Naive thymus-derived CD4-positive, alpha-beta T cell (primary cell): ENCODE results near the gene MS4A8. TPM values are rescaled to one million over a fixed set of nuclear protein-coding genes. Genes with fewer than 3 reads are reported as not detected.

ENCODE experiments used
- ATAC-seq: fragments of 150-1000 bp; cut with Tn5 transposase; 2 replicates; pipeline ENCODE4 v1.10.0; 2021; ENCODE audit warnings: mild to moderate bottlenecking, moderate library complexity
- CTCF ChIA-PET: fragments of 350-600 bp; sonication (Branson Sonifier 250); formaldehyde crosslinking; loops from one replicate; lab custom pipeline; 2021; ENCODE audit warnings: antibody characterized with exemption; lab: Charles Lee
- POLR2A ChIA-PET: fragments of 350-600 bp; sonication (Branson Sonifier 250); formaldehyde crosslinking; loops from one replicate; lab custom pipeline; 2021; ENCODE audit warnings: antibody characterized with exemption, inconsistent platforms; lab: Charles Lee
- DNase-seq, 9 donors: peaks; one replicate each; pipeline versions ENCODE4 v3.0.0 to v3.0.0-alpha.2; 2020 to 2022; ENCODE audit warnings: mixed read lengths in 1 of 9
- H3K27ac ChIP-seq: one replicate; pipeline ENCODE4 v1.7.0; 2013; ENCODE audit warnings: mild to moderate bottlenecking, low read depth, low read length, moderate library complexity
- H3K27me3 ChIP-seq, 2 donors: one replicate each; pipeline ENCODE4 v1.7.0; 2013; ENCODE audit warnings: low read length in 2 of 2, mild to moderate bottlenecking in 2 of 2, moderate library complexity in 2 of 2; ENCODE audit not compliant: control insufficient read depth in 2 of 2, insufficient read depth in 2 of 2
- H3K36me3 ChIP-seq, 3 experiments: 1 replicate in 2 of 3; 2 replicates in 1 of 3; pipeline ENCODE4 v1.7.0; 2013; ENCODE audit warnings: low read length in 3 of 3, mild to moderate bottlenecking in 3 of 3, moderate library complexity in 1 of 3; ENCODE audit not compliant: insufficient read depth in 3 of 3, control insufficient read depth in 2 of 3
- H3K4me1 ChIP-seq, 2 donors: one replicate each; pipeline ENCODE4 v1.7.0; 2013; ENCODE audit warnings: low read length in 2 of 2, mild to moderate bottlenecking in 2 of 2, moderate library complexity in 1 of 2; ENCODE audit not compliant: control insufficient read depth in 2 of 2, insufficient read depth in 2 of 2
- H3K4me3 ChIP-seq: 2 replicates; pipeline ENCODE4 v1.7.0; 2013; ENCODE audit warnings: mild to moderate bottlenecking, low read length
- H3K9me3 ChIP-seq, 3 experiments: 1 replicate in 2 of 3; 2 replicates in 1 of 3; pipeline ENCODE4 v1.7.0; 2013; ENCODE audit warnings: low read length in 3 of 3; ENCODE audit not compliant: control insufficient read depth in 2 of 3
- H3K27ac Mint-ChIP-seq, 9 donors: one replicate each; pipeline ENCODE4 v1.8.0; 2020 to 2022; ENCODE audit warnings: mixed read lengths in 9 of 9, mild to moderate bottlenecking in 8 of 9, moderate library complexity in 5 of 9, inconsistent platforms in 2 of 9
- H3K27me3 Mint-ChIP-seq, 5 donors: one replicate each; pipeline ENCODE4 v1.8.0; 2021 to 2022; ENCODE audit warnings: mixed read lengths in 5 of 5, mild to moderate bottlenecking in 1 of 5
- H3K36me3 Mint-ChIP-seq, 5 donors: one replicate each; pipeline ENCODE4 v1.8.0; 2020 to 2022; ENCODE audit warnings: mixed read lengths in 5 of 5, mild to moderate bottlenecking in 3 of 5, inconsistent platforms in 1 of 5
- H3K4me1 Mint-ChIP-seq, 7 donors: one replicate each; pipeline ENCODE4 v1.8.0; 2020 to 2022; ENCODE audit warnings: mixed read lengths in 7 of 7, mild to moderate bottlenecking in 3 of 7, inconsistent platforms in 1 of 7
- H3K4me3 Mint-ChIP-seq, 10 donors: one replicate each; pipeline ENCODE4 v1.8.0; 2020 to 2022; ENCODE audit warnings: mild to moderate bottlenecking in 10 of 10, mixed read lengths in 10 of 10, moderate library complexity in 6 of 10, inconsistent platforms in 2 of 10
- H3K9me3 Mint-ChIP-seq, 11 donors: one replicate each; pipeline ENCODE4 v1.8.0; 2020 to 2022; ENCODE audit warnings: mixed read lengths in 11 of 11, mild to moderate bottlenecking in 4 of 11, inconsistent platforms in 1 of 11, moderate library complexity in 1 of 11
- intact Hi-C, 2 donors: fragments of 100-400 bp; cut with micrococcal nuclease; formaldehyde crosslinking; loops; one replicate each; pipeline ENCODE4 v1.15.1; 2023
- polyA plus RNA-seq, 2 donors: library from polyadenylated mRNA; unstranded; fragments of 300-500 nt; fragmentation: Illumina TruSeq; gene quantifications; one replicate each; pipeline ENCODE4 v1.2.3, GENCODE V29; 2021
- total RNA-seq, 6 experiments: library from RNA in 5 of 6; stranded (reverse) in 5 of 6; gene quantifications; 1 replicate in 5 of 6; 2 replicates in 1 of 6; pipeline ENCODE4 v1.2.3 and lab custom pipeline; 2021 to 2026

Gene MS4A8
- total and polyA plus RNA-seq, 7 experiments from 2014 or later, result not detected

DNA sequence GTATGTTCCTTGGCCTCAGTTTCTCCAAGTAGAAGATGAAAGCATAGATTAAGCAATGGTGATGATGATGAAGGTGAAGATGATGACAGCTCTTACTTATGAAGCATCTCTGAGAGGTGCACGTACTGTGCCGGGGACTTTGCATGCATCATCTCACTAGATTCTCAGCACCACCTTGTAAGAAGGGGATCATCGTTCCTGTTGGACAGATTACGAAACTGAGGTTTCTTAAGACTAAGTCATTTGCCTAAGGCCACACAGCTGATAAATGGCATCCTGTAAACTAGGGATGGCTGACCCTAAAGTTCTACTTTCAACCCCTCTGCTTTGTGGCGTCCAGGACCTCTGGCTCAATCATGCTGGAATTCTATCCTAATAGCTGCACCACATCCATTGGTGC, 65.9 kb downstream of the MS4A8 start:
- DNase-seq, result no peak
- Mint-ChIP-seq H3K27me3 (peaks cover 20 to 35% (median 27%) of the 10 kb centered on the region in 5 donors), H3K4me3 (no peak overlapping the region), H3K27ac (no peak overlapping the region), H3K36me3 (no peaks in the 10 kb centered on the region), H3K4me1 (peaks cover 0 to 6% (median 0%) of the 10 kb centered on the region in 7 donors), H3K9me3 (no peaks in the 10 kb centered on the region)
- no peaks in the 10 kb centered on the region for H3K9me3 ChIP-seq
- no peaks in the 10 kb centered on the region for H3K4me1 ChIP-seq
- no peak for ATAC-seq
- intact Hi-C loops, result no loop called here
- ChIA-PET POLR2A (no interaction called here), CTCF (no interaction called here)
- no peak overlapping the region for H3K4me3 ChIP-seq
- no peaks in the 10 kb centered on the region for H3K36me3 ChIP-seq
- H3K27me3 ChIP-seq, result no peaks in the 10 kb centered on the region
- H3K27ac ChIP-seq, result no peak overlapping the region

Other genes with a start within 250 kb of the MS4A8 start
- gene MS4A1, start 243.8 kb upstream of the MS4A8 start, total RNA-seq, result 10 to 100 TPM in 1 of 5 experiments, 1 to 10 TPM in 3, not detected in 1; 1.4 to 22.1 (median 1.6) TPM
- 1 to 10 TPM in 1 of 2 donors, under 1 TPM in 1; 0.92 to 1.2 TPM for gene MS4A1, start 243.8 kb upstream of the MS4A8 start, polyA plus RNA-seq
- not detected for gene MS4A12, start 206.8 kb upstream of the MS4A8 start, total RNA-seq
- not detected for gene MS4A12, start 206.8 kb upstream of the MS4A8 start, polyA plus RNA-seq
- gene MS4A13, start 184.2 kb upstream of the MS4A8 start, total RNA-seq, result not detected
- not detected for gene MS4A13, start 184.2 kb upstream of the MS4A8 start, polyA plus RNA-seq
- gene MS4A18, start 25.1 kb downstream of the MS4A8 start, total RNA-seq, result not detected
- gene MS4A18, start 25.1 kb downstream of the MS4A8 start, polyA plus RNA-seq, result not detected
- not detected for gene MS4A15, start 57.3 kb downstream of the MS4A8 start, total RNA-seq
- not detected for gene MS4A15, start 57.3 kb downstream of the MS4A8 start, polyA plus RNA-seq
- not detected for gene MS4A10, start 85.7 kb downstream of the MS4A8 start, total RNA-seq
- gene MS4A10, start 85.7 kb downstream of the MS4A8 start, polyA plus RNA-seq, result not detected
- 10 to 100 TPM in 4 of 5 experiments, 1 to 10 TPM in 1; 9.1 to 26.2 (median 11.6) TPM for gene CCDC86, start 142.5 kb downstream of the MS4A8 start, total RNA-seq
- gene CCDC86, start 142.5 kb downstream of the MS4A8 start, polyA plus RNA-seq, result 10 to 100 TPM; 12.4 to 21.1 TPM
- 1 to 10 TPM in 2 of 5 experiments, under 1 TPM in 2, not detected in 1; 0.57 to 4.5 (median 0.96) TPM for gene PTGDR2, start 156.3 kb downstream of the MS4A8 start, total RNA-seq
- gene PTGDR2, start 156.3 kb downstream of the MS4A8 start, polyA plus RNA-seq, result under 1 TPM in 1 of 2 donors, not detected in 1; 0.08 TPM
- not detected for gene ZP1, start 167.9 kb downstream of the MS4A8 start, total RNA-seq
- gene ZP1, start 167.9 kb downstream of the MS4A8 start, polyA plus RNA-seq, result not detected
- 100 to 1,000 TPM in 1 of 5 experiments, 10 to 100 TPM in 4; 72.8 to 139 (median 85.6) TPM for gene PRPF19, start 207.0 kb downstream of the MS4A8 start, total RNA-seq
- 10 to 100 TPM; 17.9 to 20.0 TPM for gene PRPF19, start 207.0 kb downstream of the MS4A8 start, polyA plus RNA-seq
- gene TMEM109, start 214.5 kb downstream of the MS4A8 start, total RNA-seq, result 10 to 100 TPM; 49.8 to 99.8 (median 56.9) TPM
- 100 to 1,000 TPM; 208 to 287 TPM for gene TMEM109, start 214.5 kb downstream of the MS4A8 start, polyA plus RNA-seq
- gene TMEM132A, start 224.8 kb downstream of the MS4A8 start, total RNA-seq, result under 1 TPM in 2 of 5 experiments, not detected in 3; 0.57 to 0.58 TPM
- not detected for gene TMEM132A, start 224.8 kb downstream of the MS4A8 start, polyA plus RNA-seq